Measurements from ENCODE around the gene CCND2.

GRCh38 chr12:4322726-4323125 is 49.2 kb downstream of the CCND2 start:
- no peak for TF ChIP-seq CTCF (conservative IDR thresholded peaks at IDR 0.05)
- TF ChIP-seq EZH2 (IDR thresholded peaks at IDR 0.05; ENCODE audit: low read depth): no peak
